ENCODE results near the gene XYLT1.

DNA sequence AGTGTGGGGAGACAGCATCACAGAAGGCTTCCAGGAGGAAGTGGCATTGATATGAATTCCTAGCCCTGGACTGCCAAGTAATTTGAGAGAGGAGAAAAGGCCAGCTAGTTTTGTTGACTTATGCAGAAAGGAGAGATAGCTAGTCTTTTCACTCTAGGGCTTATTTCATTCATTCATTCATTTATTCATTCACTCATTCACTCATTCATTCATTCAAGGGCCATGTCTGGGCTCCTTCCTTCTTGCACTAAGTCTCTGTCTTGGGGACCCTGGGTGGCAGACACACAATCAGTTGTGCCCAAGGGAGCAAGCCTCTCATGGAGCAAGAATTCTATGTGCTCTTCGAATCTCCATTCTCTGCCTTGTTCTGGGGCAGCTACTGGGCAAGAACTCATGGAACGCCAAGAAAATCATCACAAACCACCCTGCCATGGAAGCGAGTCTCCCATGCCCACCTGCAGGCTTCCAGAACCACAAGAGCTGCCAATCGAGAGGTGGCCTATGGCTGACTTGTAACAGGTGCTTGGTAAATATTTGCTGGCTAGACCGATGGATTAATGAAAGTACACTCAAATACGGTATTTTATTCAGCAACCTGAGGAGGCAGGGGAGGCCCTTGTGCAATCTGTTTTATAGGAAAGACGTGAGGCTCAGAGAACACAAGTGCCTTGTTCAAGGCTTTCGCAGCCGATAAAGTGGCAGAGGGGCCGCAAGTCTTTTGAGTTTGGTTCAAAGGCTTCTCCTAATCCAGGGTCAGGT is 223.6 kb downstream of the XYLT1 start:
- TF ChIP-seq CTCF (IDR thresholded peaks at IDR 0.05; ENCODE audit: poor library complexity, severe bottlenecking) = no peak
- no peak for TF ChIP-seq POLR2AphosphoS5 (IDR thresholded peaks at IDR 0.05)
